Left renal pelvis (tissue), 4 donors: ENCODE measurements around the gene FIBCD1. TPM values are rescaled to one million over a fixed set of nuclear protein-coding genes. Genes with fewer than 3 reads are reported as not detected.
A peak's percentile ranks its signal among the peaks of the same experiment; 100 is the strongest.
"Not testable (repeated sequence)": the region's sequence is repeated elsewhere in the genome, so short reads cannot be mapped to it uniquely, and the experiment has no call there.

Experiments used
- DNase-seq, 4 donors: peaks; one replicate each; pipeline ENCODE4 v3.0.0-alpha.2; 2013; ENCODE audit warnings: low read depth in 4 of 4, low spot score in 3 of 4
- polyA plus RNA-seq, 4 donors: library from polyadenylated mRNA; unstranded; fragments of 120-200 nt; gene quantifications; one replicate each; pipeline ENCODE4 v1.2.1, GENCODE V29; 2013; ENCODE audit not compliant: insufficient read length in 4 of 4

The FIBCD1 gene
- polyA plus RNA-seq, 4 donors = 0.19 to 0.43 (median 0.36) TPM; not detected in 1

GRCh38 chr9:130955947-130956621 lies 17.0 kb upstream of the FIBCD1 start:
- DNase-seq = peak in 1 of 4 donors; percentile 65

- DNase-seq = not testable (repeated sequence)
These were observed 15.9 kb upstream of the FIBCD1 start for GRCh38 chr9:130954925-130955324.

GRCh38 chr9:130954317-130954716 lies 15.3 kb upstream of the FIBCD1 start:
- no peak for DNase-seq

- DNase-seq = no peak
These were observed 13.2 kb upstream of the FIBCD1 start for GRCh38 chr9:130952065-130952762.

- no peak for DNase-seq
These were observed 10.9 kb upstream of the FIBCD1 start for GRCh38 chr9:130950039-130950311.

- DNase-seq = no peak
These were observed 10.4 kb upstream of the FIBCD1 start for GRCh38 chr9:130949188-130950038.

GRCh38 chr9:130948266-130948665 lies 9.2 kb upstream of the FIBCD1 start:
- DNase-seq = no peak

- no peak for DNase-seq
These were observed 8.6 kb upstream of the FIBCD1 start for GRCh38 chr9:130947618-130948140.

GRCh38 chr9:130946766-130947617 lies 7.9 kb upstream of the FIBCD1 start:
- DNase-seq = no peak

- DNase-seq = no peak
These were observed 6.1 kb upstream of the FIBCD1 start for GRCh38 chr9:130945173-130945572.

GRCh38 chr9:130944510-130945058 lies 5.5 kb upstream of the FIBCD1 start:
- DNase-seq = no peak

- DNase-seq = no peak
These were observed 4.7 kb upstream of the FIBCD1 start for GRCh38 chr9:130943777-130944176.

GRCh38 chr9:130943221-130943620 lies 4.2 kb upstream of the FIBCD1 start:
- DNase-seq = no peak

- no peak for DNase-seq
These were observed 3.6 kb upstream of the FIBCD1 start for GRCh38 chr9:130942679-130943078.

- DNase-seq = no peak
These were observed 3.0 kb upstream of the FIBCD1 start for GRCh38 chr9:130942084-130942483.

GRCh38 chr9:130940693-130941576 lies 1.9 kb upstream of the FIBCD1 start:
- no peak for DNase-seq

GRCh38 chr9:130940027-130940549 lies 1.0 kb upstream of the FIBCD1 start:
- no peak for DNase-seq

- no peak for DNase-seq
These were observed 469 bp upstream of the FIBCD1 start for GRCh38 chr9:130939405-130940026.
